Lung (tissue), 12 donors: ENCODE results near the gene CDH23. TPM values are rescaled to one million over a fixed set of nuclear protein-coding genes. Genes with fewer than 3 reads are reported as not detected.

Experiments
- ATAC-seq: fragments of 200-7000 bp; cut with Tn5 transposase; one replicate; pipeline ENCODE4 v1.9.1; 2020; ENCODE audit warnings: moderate number of reproducible peaks; ENCODE audit not compliant: insufficient read depth, low FRiP score
- DNase-seq, 3 donors: peaks; one replicate each; pipeline ENCODE4 v3.0.0-alpha.2; 2013 to 2017
- H3K27ac ChIP-seq, 2 donors: one replicate each; pipeline ENCODE4 v1.5.1; 2013; ENCODE audit warnings: mild to moderate bottlenecking in 2 of 2, moderate library complexity in 2 of 2, control low read depth in 1 of 2, inconsistent platforms in 1 of 2, low read depth in 1 of 2, low read length in 1 of 2
- H3K27me3 ChIP-seq, 3 donors: one replicate each; pipeline ENCODE4 v1.5.1; 2013; ENCODE audit warnings: low read length in 2 of 3; ENCODE audit not compliant: control insufficient read depth in 3 of 3, insufficient read depth in 3 of 3
- H3K36me3 ChIP-seq, 4 donors: one replicate each; pipeline ENCODE4 v1.5.1; 2013; ENCODE audit warnings: low read length in 4 of 4, mild to moderate bottlenecking in 1 of 4, moderate library complexity in 1 of 4; ENCODE audit not compliant: control insufficient read depth in 4 of 4, insufficient read depth in 4 of 4
- H3K4me1 ChIP-seq, 5 donors: one replicate each; pipeline ENCODE4 v1.5.1; 2013; ENCODE audit warnings: low read length in 5 of 5, mild to moderate bottlenecking in 2 of 5, moderate library complexity in 1 of 5; ENCODE audit not compliant: control insufficient read depth in 5 of 5, insufficient read depth in 5 of 5
- H3K4me3 ChIP-seq: one replicate; pipeline ENCODE4 v1.5.1; 2013; ENCODE audit warnings: mild to moderate bottlenecking, control low read depth, moderate library complexity
- H3K9ac ChIP-seq, 2 donors: one replicate each; pipeline ENCODE4 v1.5.1; 2013; ENCODE audit warnings: low read length in 2 of 2, control low read depth in 1 of 2; ENCODE audit not compliant: insufficient read depth in 1 of 2
- H3K9me3 ChIP-seq, 4 donors: one replicate each; pipeline ENCODE4 v1.5.1; 2013; ENCODE audit warnings: low read length in 3 of 4, mild to moderate bottlenecking in 1 of 4, moderate library complexity in 1 of 4; ENCODE audit not compliant: control insufficient read depth in 4 of 4, insufficient read depth in 3 of 4
- WGBS, 2 donors: extraction: QIAGEN DNeasy Blood & Tissue Kit; methylation state at CpG; one replicate each; pipeline ENCODE4 v1.1.7; 2013; 5-methylcytosine and 5-hydroxymethylcytosine counted together
- polyA plus RNA-seq, 2 donors: library from polyadenylated mRNA; stranded (reverse); fragments of 200-250 nt; gene quantifications; one replicate each; pipeline ENCODE4 v1.2.1, GENCODE V29; 2013
- total RNA-seq, 2 donors: library from RNA; depleted of rRNA in 1 of 2; stranded (reverse); fragments of >200 nt in 1 of 2; gene quantifications; one replicate each; pipeline ENCODE4 v1.2.1, GENCODE V29; 2014 to 2021
- TF ChIP-seq, protein P1 (sequence below): IDR thresholded peaks from 2 replicates; pipeline ENCODE4 v1.5.1; 2012; ENCODE audit warnings: mild to moderate bottlenecking; ENCODE audit errors: control extremely low read depth, extremely low read depth
- donor health status: control.
- donor health status: control.
- donor health status: Bipolar disorder and iron deficiency.
- donor health status: healthy.
- donor health status: DM: yes; HTN: yes; CAD: no.

The CDH23 gene
- total and polyA plus RNA-seq, 4 donors = 4.5 to 29.5 (median 6.0) TPM

DNA sequence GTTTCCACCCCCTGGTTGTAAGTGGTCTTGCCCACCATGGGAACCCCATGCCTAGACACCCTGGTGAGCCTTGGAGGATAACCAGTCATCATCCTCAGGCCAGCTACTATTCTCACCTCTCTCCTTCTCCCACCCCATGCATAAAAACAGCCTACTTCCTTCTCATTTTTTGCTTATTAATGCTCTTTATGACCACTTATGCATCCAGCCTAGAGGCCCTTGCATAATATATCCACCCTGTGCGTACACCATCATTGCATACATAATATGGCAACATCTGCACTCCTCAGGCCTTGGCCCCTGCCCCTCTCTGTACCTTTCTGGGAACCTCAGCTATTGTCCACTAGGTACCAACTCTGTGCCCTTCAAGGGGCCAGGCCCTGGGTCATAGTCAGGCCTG is 91.0 kb downstream of the CDH23 start:
- DNase-seq (no peak), ATAC-seq (no peak)
- WGBS, 2 donors = 33 to 82% methylated on average over 1 of the region's 1 CpG
- H3K27me3 ChIP-seq = no peaks in the 10 kb centered on the region
- no peaks in the 10 kb centered on the region for H3K36me3 ChIP-seq
- no peak overlapping the region for H3K9ac ChIP-seq
- H3K9me3 ChIP-seq = no peaks in the 10 kb centered on the region
- no peak overlapping the region for H3K4me3 ChIP-seq
- no peaks in the 10 kb centered on the region for H3K4me1 ChIP-seq
- no peak overlapping the region for H3K27ac ChIP-seq
- TF ChIP-seq, protein P1, sequence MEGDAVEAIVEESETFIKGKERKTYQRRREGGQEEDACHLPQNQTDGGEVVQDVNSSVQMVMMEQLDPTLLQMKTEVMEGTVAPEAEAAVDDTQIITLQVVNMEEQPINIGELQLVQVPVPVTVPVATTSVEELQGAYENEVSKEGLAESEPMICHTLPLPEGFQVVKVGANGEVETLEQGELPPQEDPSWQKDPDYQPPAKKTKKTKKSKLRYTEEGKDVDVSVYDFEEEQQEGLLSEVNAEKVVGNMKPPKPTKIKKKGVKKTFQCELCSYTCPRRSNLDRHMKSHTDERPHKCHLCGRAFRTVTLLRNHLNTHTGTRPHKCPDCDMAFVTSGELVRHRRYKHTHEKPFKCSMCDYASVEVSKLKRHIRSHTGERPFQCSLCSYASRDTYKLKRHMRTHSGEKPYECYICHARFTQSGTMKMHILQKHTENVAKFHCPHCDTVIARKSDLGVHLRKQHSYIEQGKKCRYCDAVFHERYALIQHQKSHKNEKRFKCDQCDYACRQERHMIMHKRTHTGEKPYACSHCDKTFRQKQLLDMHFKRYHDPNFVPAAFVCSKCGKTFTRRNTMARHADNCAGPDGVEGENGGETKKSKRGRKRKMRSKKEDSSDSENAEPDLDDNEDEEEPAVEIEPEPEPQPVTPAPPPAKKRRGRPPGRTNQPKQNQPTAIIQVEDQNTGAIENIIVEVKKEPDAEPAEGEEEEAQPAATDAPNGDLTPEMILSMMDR = no peak

DNA sequence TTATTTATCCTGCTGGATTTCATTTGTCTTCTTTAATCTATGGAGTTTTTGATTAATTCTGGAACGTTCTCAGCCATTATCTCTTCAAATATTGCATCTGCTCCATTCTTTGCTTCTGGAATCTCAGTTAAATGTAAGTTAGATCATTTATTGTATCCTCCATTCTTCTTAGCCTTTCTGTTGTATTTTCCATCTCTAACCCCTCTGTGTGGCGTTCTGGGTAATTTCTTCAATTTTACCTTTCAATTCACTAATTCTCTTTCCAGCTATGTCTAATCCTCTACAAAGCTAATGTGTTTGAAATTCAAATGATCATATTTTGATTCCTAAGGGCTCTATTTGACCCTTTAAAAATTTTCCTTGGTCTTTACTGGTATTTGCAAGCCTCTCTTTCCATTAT is 92.4 kb downstream of the CDH23 start:
- Histone ChIP-seq H3K4me3 (no peak overlapping the region), H3K36me3 (no peaks in the 10 kb centered on the region), H3K27ac (no peak overlapping the region), H3K27me3 (no peaks in the 10 kb centered on the region), H3K9me3 (no peaks in the 10 kb centered on the region), H3K4me1 (no peaks in the 10 kb centered on the region), H3K9ac (no peak overlapping the region)
- TF ChIP-seq, protein P1 = no peak
- ATAC-seq (no peak), DNase-seq (no peak)
- 97% methylated on average over 2 of the region's 2 CpGs for WGBS, 2 donors

GRCh38 chr10:71492872-71493271 is 96.2 kb downstream of the CDH23 start:
- no peaks in the 10 kb centered on the region for H3K36me3 ChIP-seq
- ATAC-seq (no peak), DNase-seq (no peak)
- H3K27ac ChIP-seq = no peak overlapping the region
- no peak overlapping the region for H3K9ac ChIP-seq
- no peak overlapping the region for H3K4me3 ChIP-seq
- no peaks in the 10 kb centered on the region for H3K9me3 ChIP-seq
- WGBS, 2 donors = 77 to 81% methylated on average over 6 of the region's 6 CpGs
- peaks cover 0 to 3% (median 0%) of the 10 kb centered on the region in 5 donors for H3K4me1 ChIP-seq
- TF ChIP-seq, protein P1 = no peak
- H3K27me3 ChIP-seq = no peaks in the 10 kb centered on the region

DNA sequence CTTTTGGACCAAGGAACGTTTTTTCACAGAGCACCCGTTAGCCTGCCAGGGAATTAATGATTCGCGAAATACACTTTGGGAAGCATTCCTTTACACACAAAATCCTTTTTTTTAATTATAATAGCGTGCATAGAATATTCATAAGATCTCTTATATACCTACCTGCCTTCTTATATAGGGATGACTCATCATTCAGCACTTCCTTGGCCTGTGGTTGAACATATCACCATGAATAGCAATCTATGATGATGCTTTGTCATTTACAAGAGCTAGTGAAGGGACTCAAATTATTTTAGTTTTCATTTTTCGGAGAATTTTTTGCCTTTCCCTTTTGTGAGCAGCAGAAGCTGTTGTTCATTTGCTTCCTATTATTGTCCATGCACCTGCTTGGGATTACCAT is 97.0 kb downstream of the CDH23 start:
- 91 to 94% methylated on average over 6 of the region's 6 CpGs for WGBS, 2 donors
- H3K4me1 ChIP-seq = peaks cover 0 to 3% (median 0%) of the 10 kb centered on the region in 5 donors
- TF ChIP-seq, protein P1 = no peak
- no peaks in the 10 kb centered on the region for H3K27me3 ChIP-seq
- DNase-seq (no peak), ATAC-seq (no peak)
- H3K9ac ChIP-seq = no peak overlapping the region
- no peaks in the 10 kb centered on the region for H3K9me3 ChIP-seq
- no peak overlapping the region for H3K27ac ChIP-seq
- H3K36me3 ChIP-seq = no peaks in the 10 kb centered on the region
- no peak overlapping the region for H3K4me3 ChIP-seq
